ENCODE data around the gene GAB3.

GAB3 gene

GRCh38 chrX:154733066-154733425 lies 17.8 kb downstream of the GAB3 start:
- H3K4me2 ChIP-seq (ENCODE audit: insufficient read depth, low read length) = peak overlapping the region; percentile 62
- DNase-seq (no peak), ATAC-seq (ENCODE audit: insufficient read depth, low read depth) (no peak)
- peaks cover 87% of the 10 kb centered on the region for H3K79me2 ChIP-seq (ENCODE audit: insufficient read depth, low read length)
- H2AFZ ChIP-seq (ENCODE audit: low read depth, low read length) = no peak overlapping the region
- H3K9me3 ChIP-seq (ENCODE audit: insufficient read depth, low read length, severe bottlenecking) = no peaks in the 10 kb centered on the region
- H3K9ac ChIP-seq (ENCODE audit: low read depth, low read length) = peak overlapping the region; percentile 60
- TF ChIP-seq EZH2 (IDR thresholded peaks at IDR 0.05; ENCODE audit: borderline replicate concordance, low read depth, low read length, severe bottlenecking) (no peak), CTCF (IDR thresholded peaks at IDR 0.05; ENCODE audit: borderline replicate concordance, extremely low read depth, low read length, poor library complexity, severe bottlenecking) (no peak)
- peak overlapping the region in 1 of 2 experiments; percentile 11; a peak in 2 of 4 replicates for H3K4me3 ChIP-seq (ENCODE audit: low read depth in 1 of 2, low read length in 2 of 2)
- no peaks in the 10 kb centered on the region for H4K20me1 ChIP-seq (ENCODE audit: insufficient read depth, low read length)
- H3K36me3 ChIP-seq (ENCODE audit: insufficient read depth, low read length) = peaks cover 9% of the 10 kb centered on the region
- H3K4me1 ChIP-seq (ENCODE audit: insufficient read depth, low read length) = peaks cover 94% of the 10 kb centered on the region
- peak overlapping the region; percentile 96 for H3K27ac ChIP-seq (ENCODE audit: low read length)
- H3K27me3 ChIP-seq (ENCODE audit: insufficient read depth, low read length, poor library complexity) = no peaks in the 10 kb centered on the region

- Histone ChIP-seq H3K9ac (ENCODE audit: low read depth, low read length) (peak overlapping the region; percentile 60), H3K36me3 (ENCODE audit: insufficient read depth, low read length) (peaks cover 9% of the 10 kb centered on the region), H3K79me2 (ENCODE audit: insufficient read depth, low read length) (peaks cover 89% of the 10 kb centered on the region), H3K27me3 (ENCODE audit: insufficient read depth, low read length, poor library complexity) (no peaks in the 10 kb centered on the region), H2AFZ (ENCODE audit: low read depth, low read length) (no peak overlapping the region), H3K9me3 (ENCODE audit: insufficient read depth, low read length, severe bottlenecking) (no peaks in the 10 kb centered on the region), H3K4me3 (ENCODE audit: low read depth in 1 of 2, low read length in 2 of 2) (peak overlapping the region in 1 of 2 experiments; percentile 11; a peak in 1 of 4 replicates), H3K4me2 (ENCODE audit: insufficient read depth, low read length) (peak overlapping the region; percentile 62), H4K20me1 (ENCODE audit: insufficient read depth, low read length) (no peaks in the 10 kb centered on the region), H3K4me1 (ENCODE audit: insufficient read depth, low read length) (peaks cover 89% of the 10 kb centered on the region), H3K27ac (ENCODE audit: low read length) (peak overlapping the region; percentile 96)
- no peak for TF ChIP-seq CTCF (IDR thresholded peaks at IDR 0.05; ENCODE audit: borderline replicate concordance, extremely low read depth, low read length, poor library complexity, severe bottlenecking)
- no peak for TF ChIP-seq EZH2 (IDR thresholded peaks at IDR 0.05; ENCODE audit: borderline replicate concordance, low read depth, low read length, severe bottlenecking)
- DNase-seq = peak; percentile 59
- ATAC-seq (ENCODE audit: insufficient read depth, low read depth) = peak; percentile 44
These were observed 18.3 kb downstream of the GAB3 start for GRCh38 chrX:154732421-154733065.

GRCh38 chrX:154731881-154732280 lies 19.0 kb downstream of the GAB3 start:
- DNase-seq (no peak), ATAC-seq (ENCODE audit: insufficient read depth, low read depth) (no peak)
- Histone ChIP-seq H3K4me3 (ENCODE audit: low read depth in 1 of 2, low read length in 2 of 2) (no peak overlapping the region), H3K79me2 (ENCODE audit: insufficient read depth, low read length) (peaks cover 89% of the 10 kb centered on the region), H3K9ac (ENCODE audit: low read depth, low read length) (no peak overlapping the region), H3K4me2 (ENCODE audit: insufficient read depth, low read length) (no peak overlapping the region), H4K20me1 (ENCODE audit: insufficient read depth, low read length) (no peaks in the 10 kb centered on the region), H3K27me3 (ENCODE audit: insufficient read depth, low read length, poor library complexity) (no peaks in the 10 kb centered on the region), H3K4me1 (ENCODE audit: insufficient read depth, low read length) (peaks cover 85% of the 10 kb centered on the region), H2AFZ (ENCODE audit: low read depth, low read length) (no peak overlapping the region), H3K9me3 (ENCODE audit: insufficient read depth, low read length, severe bottlenecking) (no peaks in the 10 kb centered on the region), H3K36me3 (ENCODE audit: insufficient read depth, low read length) (peaks cover 9% of the 10 kb centered on the region), H3K27ac (ENCODE audit: low read length) (peak overlapping the region; percentile 46)
- no peak for TF ChIP-seq CTCF (IDR thresholded peaks at IDR 0.05; ENCODE audit: borderline replicate concordance, extremely low read depth, low read length, poor library complexity, severe bottlenecking)
